ENCODE results near the gene ERN1.

The ERN1 gene

DNA sequence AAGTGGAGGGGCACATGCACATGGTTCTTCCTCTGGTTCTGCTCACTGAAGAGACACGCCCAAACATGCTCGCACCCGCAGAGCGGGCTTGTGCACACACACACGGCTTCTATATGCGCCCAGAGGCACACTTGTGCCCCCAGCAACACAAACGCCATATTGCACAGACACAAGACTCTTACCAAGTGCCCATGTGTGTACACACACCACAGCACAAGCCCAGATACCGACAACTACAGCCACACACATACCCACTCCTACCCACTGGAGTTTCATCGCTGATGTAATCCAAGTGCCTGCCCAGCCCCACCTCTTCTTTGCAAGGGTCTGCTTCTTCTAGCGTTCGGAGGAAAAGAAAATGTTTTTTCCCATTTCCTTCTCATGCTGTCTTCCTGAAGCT lies 138.3 kb downstream of the ERN1 start:
- FAIRE-seq, result no peak
- no peak for DNase-seq (ENCODE audit: low spot score)

DNA sequence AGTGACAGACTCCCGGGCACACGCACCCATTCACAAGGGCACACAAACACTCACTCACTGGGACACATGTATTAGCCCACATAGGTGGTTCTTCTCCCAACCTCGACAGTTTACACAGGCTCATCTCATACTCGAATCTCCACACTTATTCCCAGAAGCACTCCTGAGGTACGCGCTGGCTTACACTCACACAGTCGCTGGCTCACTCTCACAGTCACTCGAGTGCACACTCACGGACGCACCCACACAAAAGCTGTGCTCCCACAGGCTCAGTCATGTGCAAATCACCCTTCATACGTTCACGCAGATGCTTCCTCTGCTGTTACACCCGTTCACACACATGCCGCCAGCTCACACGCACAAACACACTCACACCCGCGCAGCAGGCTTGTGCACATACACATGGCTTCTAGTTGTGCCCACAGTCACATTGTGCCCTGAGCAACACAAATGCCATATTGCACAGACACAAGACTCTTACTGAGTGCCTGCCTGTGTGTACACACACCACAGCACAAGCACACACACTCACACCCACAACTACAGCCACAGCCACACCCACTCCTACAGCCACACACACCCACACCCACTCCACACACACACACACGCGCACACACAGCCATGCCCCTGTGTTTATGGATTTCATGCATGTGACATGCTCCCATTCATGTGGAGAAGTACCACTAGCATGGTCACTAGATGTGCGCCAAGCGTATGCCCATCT lies 140.2 kb downstream of the ERN1 start:
- no peak for FAIRE-seq
- no peak for DNase-seq (ENCODE audit: low spot score)
